GM21390 (cell line): ENCODE results near the gene CCR2.
"Not testable (repeated sequence)": the region's sequence is repeated elsewhere in the genome, so short reads cannot be mapped to it uniquely, and the experiment has no call there.

ENCODE experiments used
- ATAC-seq: cut with Tn5 transposase; IDR thresholded peaks from one replicate; pipeline ENCODE4 v1.9.1; 2021; ENCODE audit not compliant: unreplicated experiment

CCR2 gene

GRCh38 chr3:46400846-46401245 lies 46.9 kb downstream of the CCR2 start:
- ATAC-seq = no peak

GRCh38 chr3:46401579-46401978 lies 47.7 kb downstream of the CCR2 start:
- no peak for ATAC-seq

- ATAC-seq = not testable (repeated sequence)
Observed at GRCh38 chr3:46402902-46403301, 49.0 kb downstream of the CCR2 start.

- ATAC-seq = no peak
Observed at GRCh38 chr3:46405301-46406019, 51.5 kb downstream of the CCR2 start.

- no peak for ATAC-seq
Observed at GRCh38 chr3:46406443-46406787, 52.5 kb downstream of the CCR2 start.

GRCh38 chr3:46406788-46407611 lies 53.1 kb downstream of the CCR2 start, which contains the start of the genes CCR5AS and CCRL2:
TSS of gene CCR5AS (minus strand) at chr3:46407066.
TSS of gene CCRL2 (plus strand) at chr3:46407259. CDS start at chr3:46408080, 821 bp downstream.
- ATAC-seq = no peak

- ATAC-seq = no peak
Observed at GRCh38 chr3:46407970-46408369, 54.1 kb downstream of the CCR2 start.

- no peak for ATAC-seq
Observed at GRCh38 chr3:46408853-46409252, 54.9 kb downstream of the CCR2 start.

GRCh38 chr3:46409739-46410489 lies 56.0 kb downstream of the CCR2 start:
- no peak for ATAC-seq
